Gastroesophageal sphincter (tissue), 3 donors: ENCODE results near the gene SCUBE3.

ENCODE experiments used
- POLR2A ChIP-seq, 2 donors: fragments of 450-650 bp; IDR thresholded peaks; one replicate each; pipeline ENCODE4 v1.6.1; 2017; ENCODE audit warnings: antibody characterized with exemption in 2 of 2, mild to moderate bottlenecking in 2 of 2, moderate library complexity in 1 of 2
- TF ChIP-seq, protein P1 (sequence below), 4 experiments: fragments of 200-600 bp in 2 of 4; fragments of 450-650 bp in 2 of 4; sonication (generic) in 1 of 4; IDR thresholded peaks; one replicate each; pipeline ENCODE4 v1.5.1; 2017 to 2019; ENCODE audit warnings: antibody characterized with exemption in 4 of 4, mild to moderate bottlenecking in 2 of 4, moderate library complexity in 2 of 4

GRCh38 chr6:35243386-35243958 lies 29.7 kb downstream of the SCUBE3 start:
- no peak for TF ChIP-seq POLR2A (IDR thresholded peaks at IDR 0.05)
- TF ChIP-seq, protein P1, sequence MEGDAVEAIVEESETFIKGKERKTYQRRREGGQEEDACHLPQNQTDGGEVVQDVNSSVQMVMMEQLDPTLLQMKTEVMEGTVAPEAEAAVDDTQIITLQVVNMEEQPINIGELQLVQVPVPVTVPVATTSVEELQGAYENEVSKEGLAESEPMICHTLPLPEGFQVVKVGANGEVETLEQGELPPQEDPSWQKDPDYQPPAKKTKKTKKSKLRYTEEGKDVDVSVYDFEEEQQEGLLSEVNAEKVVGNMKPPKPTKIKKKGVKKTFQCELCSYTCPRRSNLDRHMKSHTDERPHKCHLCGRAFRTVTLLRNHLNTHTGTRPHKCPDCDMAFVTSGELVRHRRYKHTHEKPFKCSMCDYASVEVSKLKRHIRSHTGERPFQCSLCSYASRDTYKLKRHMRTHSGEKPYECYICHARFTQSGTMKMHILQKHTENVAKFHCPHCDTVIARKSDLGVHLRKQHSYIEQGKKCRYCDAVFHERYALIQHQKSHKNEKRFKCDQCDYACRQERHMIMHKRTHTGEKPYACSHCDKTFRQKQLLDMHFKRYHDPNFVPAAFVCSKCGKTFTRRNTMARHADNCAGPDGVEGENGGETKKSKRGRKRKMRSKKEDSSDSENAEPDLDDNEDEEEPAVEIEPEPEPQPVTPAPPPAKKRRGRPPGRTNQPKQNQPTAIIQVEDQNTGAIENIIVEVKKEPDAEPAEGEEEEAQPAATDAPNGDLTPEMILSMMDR (IDR thresholded peaks at IDR 0.05), result no peak
